Upper lobe of left lung (tissue), 4 donors: ENCODE results near the gene PAAF1.

Experiments
- POLR2A ChIP-seq, 4 donors: fragments of 450-650 bp; IDR thresholded peaks; one replicate each; pipeline ENCODE4 v1.5.1; 2016 to 2017; ENCODE audit warnings: antibody characterized with exemption in 4 of 4, mild to moderate bottlenecking in 2 of 4
- TF ChIP-seq, protein P1 (sequence below), 6 experiments: fragments of 450-650 bp in 4 of 6; fragments of 200-600 bp in 2 of 6; sonication (generic) in 2 of 6; IDR thresholded peaks; one replicate each; pipeline ENCODE4 v1.5.1; 2016 to 2019; ENCODE audit warnings: antibody characterized with exemption in 6 of 6

DNA sequence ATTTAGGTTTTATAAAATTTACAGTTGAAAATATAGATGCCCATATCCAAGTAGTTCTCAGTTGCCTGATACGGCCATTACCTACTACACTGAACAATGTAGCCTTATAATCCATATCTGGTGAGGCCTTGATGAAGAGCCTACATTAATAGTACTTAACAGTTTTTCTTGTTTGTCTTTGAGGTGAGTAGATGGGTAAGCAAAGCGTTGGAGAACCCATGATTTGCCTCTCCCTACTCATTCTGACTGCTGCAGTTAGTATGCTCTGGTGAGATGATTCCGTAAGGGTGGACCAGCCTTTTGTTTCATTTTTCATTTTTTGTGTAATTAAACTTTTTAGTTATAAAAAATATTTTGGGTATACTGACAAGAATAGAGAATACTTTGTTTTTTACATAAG, 11.4 kb downstream of the PAAF1 start:
- TF ChIP-seq, protein P1, sequence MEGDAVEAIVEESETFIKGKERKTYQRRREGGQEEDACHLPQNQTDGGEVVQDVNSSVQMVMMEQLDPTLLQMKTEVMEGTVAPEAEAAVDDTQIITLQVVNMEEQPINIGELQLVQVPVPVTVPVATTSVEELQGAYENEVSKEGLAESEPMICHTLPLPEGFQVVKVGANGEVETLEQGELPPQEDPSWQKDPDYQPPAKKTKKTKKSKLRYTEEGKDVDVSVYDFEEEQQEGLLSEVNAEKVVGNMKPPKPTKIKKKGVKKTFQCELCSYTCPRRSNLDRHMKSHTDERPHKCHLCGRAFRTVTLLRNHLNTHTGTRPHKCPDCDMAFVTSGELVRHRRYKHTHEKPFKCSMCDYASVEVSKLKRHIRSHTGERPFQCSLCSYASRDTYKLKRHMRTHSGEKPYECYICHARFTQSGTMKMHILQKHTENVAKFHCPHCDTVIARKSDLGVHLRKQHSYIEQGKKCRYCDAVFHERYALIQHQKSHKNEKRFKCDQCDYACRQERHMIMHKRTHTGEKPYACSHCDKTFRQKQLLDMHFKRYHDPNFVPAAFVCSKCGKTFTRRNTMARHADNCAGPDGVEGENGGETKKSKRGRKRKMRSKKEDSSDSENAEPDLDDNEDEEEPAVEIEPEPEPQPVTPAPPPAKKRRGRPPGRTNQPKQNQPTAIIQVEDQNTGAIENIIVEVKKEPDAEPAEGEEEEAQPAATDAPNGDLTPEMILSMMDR (IDR thresholded peaks at IDR 0.05): no peak
- TF ChIP-seq POLR2A (IDR thresholded peaks at IDR 0.05): no peak
